HepG2 (cell line): Measurements from ENCODE around the gene ZNF683. TPM values are rescaled to one million over a fixed set of nuclear protein-coding genes. Genes with fewer than 3 reads are reported as not detected.

Experiments
- ATAC-seq: fragments of 200-7000 bp; cut with Tn5 transposase; 3 replicates; pipeline ENCODE4 v1.9.1; 2020; ENCODE audit warnings: mild to moderate bottlenecking, moderate library complexity
- BruUV-seq: library from RNA; stranded (reverse); fragments of 400-500 nt; replicated peaks from 2 replicates; lab custom pipeline; 2021; lab: Mats Ljungman, UMichigan
- CTCF ChIA-PET: fragments of 300-600 bp; formaldehyde crosslinking; extraction: SDS; loops from one replicate; lab custom pipeline; 2021; ENCODE audit warnings: low total read pairs, inconsistent platforms, low intra/inter-chr PET ratio; lab: Yijun Ruan, JAX
- POLR2A ChIA-PET: fragments of 350-600 bp; sonication (Branson Sonifier 250); formaldehyde crosslinking; loops from one replicate; lab custom pipeline; 2020; ENCODE audit warnings: antibody characterized with exemption, inconsistent platforms; lab: Yijun Ruan, JAX
- DNase-seq: peaks from one replicate; pipeline ENCODE4 v3.0.0-alpha.2; 2015; ENCODE audit warnings: low spot score
- FAIRE-seq: peaks from 3 replicates; lab custom pipeline; 2011; peaks lifted over from hg19 to GRCh38; lab: Jason Lieb, UNC
- H2AFZ ChIP-seq: one replicate; pipeline ENCODE4 v1.6.1; 2011; ENCODE audit warnings: low read length, inconsistent platforms
- H3K27ac ChIP-seq: fragments of 300-600 bp; 3 replicates; pipeline ENCODE4 v1.8.0; 2011; ENCODE audit warnings: mixed run types, mild to moderate bottlenecking, mixed read lengths, low read length, inconsistent platforms; ENCODE audit not compliant: insufficient read depth; ENCODE audit errors: extremely low read length
- H3K27me3 ChIP-seq, 2 experiments: fragments of 200-600 bp in 1 of 2; 2 replicates in 1 of 2; 3 replicates in 1 of 2; pipeline versions ENCODE4 v1.6.0 to v1.8.0; 2011; ENCODE audit warnings: low read length in 2 of 2, mild to moderate bottlenecking in 2 of 2, moderate library complexity in 2 of 2, inconsistent platforms in 1 of 2; ENCODE audit not compliant: insufficient read depth in 2 of 2, control insufficient read depth in 1 of 2
- H3K36me3 ChIP-seq, 2 experiments: fragments of 200-600 bp in 1 of 2; replicated peaks in 1 of 2; 2 replicates in 1 of 2; 3 replicates in 1 of 2; pipeline versions ENCODE4 v1.5.1 to v1.8.0; 2011; ENCODE audit warnings: low read length in 2 of 2, inconsistent platforms in 1 of 2; ENCODE audit not compliant: insufficient read depth in 2 of 2, control insufficient read depth in 1 of 2
- H3K4me1 ChIP-seq: 2 replicates; pipeline ENCODE4 v1.5.1; 2012; ENCODE audit warnings: low read length, inconsistent platforms; ENCODE audit not compliant: insufficient read depth
- H3K4me2 ChIP-seq: 2 replicates; pipeline ENCODE4 v1.6.0; 2011; ENCODE audit warnings: low read depth, low read length, inconsistent platforms
- H3K4me3 ChIP-seq, 3 experiments: fragments of 200-600 bp in 1 of 3; sonication (generic), shearing (Covaris generic) in 1 of 3; replicated peaks in 1 of 3; 2 replicates each; pipeline ENCODE4 v1.5.1; 2011 to 2016; ENCODE audit warnings: low read length in 3 of 3, inconsistent platforms in 2 of 3, low read depth in 2 of 3, mild to moderate bottlenecking in 2 of 3, control low read depth in 1 of 3, mixed read lengths in 1 of 3; ENCODE audit not compliant: insufficient read depth in 1 of 3
- H3K79me2 ChIP-seq: one replicate; pipeline ENCODE4 v1.6.1; 2011; ENCODE audit warnings: low read length, inconsistent platforms; ENCODE audit not compliant: insufficient read depth
- H3K9ac ChIP-seq: 2 replicates; pipeline ENCODE4 v1.6.0; 2011; ENCODE audit warnings: mild to moderate bottlenecking, low read depth, low read length, inconsistent platforms; ENCODE audit not compliant: insufficient read depth
- H3K9me3 ChIP-seq: 2 replicates; pipeline ENCODE4 v1.5.1; 2012; ENCODE audit warnings: mild to moderate bottlenecking, low read length
- H4K20me1 ChIP-seq: 2 replicates; pipeline ENCODE4 v1.6.0; 2011; ENCODE audit warnings: inconsistent platforms, mild to moderate bottlenecking, low read length, moderate library complexity; ENCODE audit not compliant: insufficient read depth
- MAFK ChIP-seq, 2 experiments: IDR thresholded peaks in 1 of 2; conservative IDR thresholded peaks in 1 of 2; 2 replicates each; pipeline ENCODE4 v1.6.1; 2011; ENCODE audit warnings: improper control_type of control experiment in 2 of 2, low read length in 2 of 2
- NFKBIZ ChIP-seq: IDR thresholded peaks from 2 replicates; pipeline ENCODE4 v1.6.1; 2018; ENCODE audit warnings: missing genetic modification reagents, missing compliant biosample characterization
- PITX1 ChIP-seq: sonication (generic); formaldehyde crosslinking; IDR thresholded peaks from 2 replicates; pipeline ENCODE4 v1.5.1; 2020; ENCODE audit warnings: mild to moderate bottlenecking, missing genetic modification reagents
- SETDB1 ChIP-seq: sonication (generic); formaldehyde crosslinking; IDR thresholded peaks from 2 replicates; pipeline ENCODE4 v1.5.1; 2020; ENCODE audit warnings: missing genetic modification reagents, mild to moderate bottlenecking, borderline replicate concordance
- ZFP1 ChIP-seq: IDR thresholded peaks from 2 replicates; pipeline ENCODE4 v1.6.1; 2016
- ZNF30 ChIP-seq: sonication (generic); formaldehyde crosslinking; IDR thresholded peaks from 2 replicates; pipeline ENCODE4 v1.5.0; 2020; ENCODE audit warnings: mild to moderate bottlenecking, missing genetic modification reagents
- ZNF713 ChIP-seq: sonication (generic); formaldehyde crosslinking; IDR thresholded peaks from 2 replicates; pipeline ENCODE4 v1.4.0; 2020; ENCODE audit warnings: mild to moderate bottlenecking, missing genetic modification reagents
- ZNF737 ChIP-seq: sonication (generic); formaldehyde crosslinking; IDR thresholded peaks from 2 replicates; pipeline ENCODE4 v1.5.0; 2020; ENCODE audit warnings: missing genetic modification reagents, mild to moderate bottlenecking, borderline replicate concordance
- WGBS: methylation state at CpG from one replicate; pipeline ENCODE4 v1.1.6; 2017; ENCODE audit warnings: low lambda C conversion rate; 5-methylcytosine and 5-hydroxymethylcytosine counted together
- in situ Hi-C: cut with HindIII; loops from 2 replicates; pipeline ENCODE4 v1.10.0; 2017; ENCODE audit warnings: low pct_unique_long_range_greater_than_20kb; ENCODE audit not compliant: extremely low pct_ligation_motif_present
- intact Hi-C: fragments of 100-400 bp; cut with micrococcal nuclease; formaldehyde crosslinking; loops from one replicate; pipeline ENCODE4 v1.10.0; 2022; ENCODE audit not compliant: unreplicated experiment
- polyA plus RNA-seq, 8 experiments: library from polyadenylated mRNA; depleted of rRNA in 3 of 8; stranded (reverse) in 7 of 8; unstranded in 1 of 8; fragments of >200 nt; fragmentation: Illumina TruSeq in 4 of 8; extraction: Trizol in 4 of 8; gene quantifications; 2 replicates each; pipeline versions ENCODE4 v1.2.1 to v1.2.3, GENCODE V29; 2011 to 2016; ENCODE audit warnings: low read depth in 4 of 8, missing spikeins in 1 of 8, mixed read lengths in 1 of 8; ENCODE audit not compliant: insufficient read depth in 1 of 8
- total RNA-seq, 5 experiments: library from RNA; depleted of rRNA; stranded (reverse); fragments of >200 nt; fragmentation: Illumina TruSeq; extraction: Trizol; gene quantifications; 2 replicates each; pipeline ENCODE4 v1.2.3, GENCODE V29; 2016; ENCODE audit warnings: low read depth in 1 of 5
- TF ChIP-seq, protein P1 (sequence below): sonication (generic); formaldehyde crosslinking; IDR thresholded peaks from one replicate; pipeline ENCODE4 v1.5.1; 2020; ENCODE audit warnings: mild to moderate bottlenecking, missing genetic modification reagents; ENCODE audit errors: not compliant biosample characterization
- TF ChIP-seq, protein P2 (sequence below): sonication (generic); formaldehyde crosslinking; IDR thresholded peaks from 2 replicates; pipeline ENCODE4 v1.4.0; 2020; ENCODE audit warnings: mild to moderate bottlenecking, low read depth, missing genetic modification reagents

ZNF683 gene
- total and polyA plus RNA-seq, 2 of the 13 experiments (the other 11 are each of a cell fraction or from before 2014, with no cell fraction given), result not detected

DNA sequence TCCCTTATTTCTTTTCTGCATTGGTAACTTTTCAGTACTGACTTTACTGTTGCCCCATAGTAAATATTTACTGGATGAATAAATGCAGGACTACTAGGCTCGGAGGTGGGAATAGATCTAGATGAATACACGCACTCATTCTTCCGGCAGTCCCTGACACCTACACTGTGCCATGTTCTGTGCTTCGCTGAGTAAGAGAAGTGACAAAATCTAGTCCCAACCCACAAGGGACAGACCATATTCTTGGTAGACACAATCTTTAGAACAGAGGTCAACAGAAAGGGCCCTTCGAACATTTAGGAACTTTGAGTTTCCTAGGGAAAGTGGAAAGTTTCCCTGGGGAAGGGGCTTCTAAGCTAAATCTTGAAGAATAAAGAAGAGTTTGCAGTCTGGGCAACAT lies 58.0 kb downstream of the ZNF683 start:
- H3K27ac ChIP-seq, result no peak overlapping the region
- DNase-seq, result no peak
- in situ Hi-C loops, result no loop called here
- no peak overlapping the region for H3K4me2 ChIP-seq
- H4K20me1 ChIP-seq, result no peaks in the 10 kb centered on the region
- no peak for FAIRE-seq
- H3K9ac ChIP-seq, result no peak overlapping the region
- H3K4me3 ChIP-seq, result no peak overlapping the region
- no TSS peak for BruUV-seq
- WGBS, result 62% methylated on average over 5 of the region's 5 CpGs
- no peak for ATAC-seq
- no peak overlapping the region for H2AFZ ChIP-seq
- H3K36me3 ChIP-seq, result no peaks in the 10 kb centered on the region
- no peaks in the 10 kb centered on the region for H3K27me3 ChIP-seq
- TF ChIP-seq, protein P1, sequence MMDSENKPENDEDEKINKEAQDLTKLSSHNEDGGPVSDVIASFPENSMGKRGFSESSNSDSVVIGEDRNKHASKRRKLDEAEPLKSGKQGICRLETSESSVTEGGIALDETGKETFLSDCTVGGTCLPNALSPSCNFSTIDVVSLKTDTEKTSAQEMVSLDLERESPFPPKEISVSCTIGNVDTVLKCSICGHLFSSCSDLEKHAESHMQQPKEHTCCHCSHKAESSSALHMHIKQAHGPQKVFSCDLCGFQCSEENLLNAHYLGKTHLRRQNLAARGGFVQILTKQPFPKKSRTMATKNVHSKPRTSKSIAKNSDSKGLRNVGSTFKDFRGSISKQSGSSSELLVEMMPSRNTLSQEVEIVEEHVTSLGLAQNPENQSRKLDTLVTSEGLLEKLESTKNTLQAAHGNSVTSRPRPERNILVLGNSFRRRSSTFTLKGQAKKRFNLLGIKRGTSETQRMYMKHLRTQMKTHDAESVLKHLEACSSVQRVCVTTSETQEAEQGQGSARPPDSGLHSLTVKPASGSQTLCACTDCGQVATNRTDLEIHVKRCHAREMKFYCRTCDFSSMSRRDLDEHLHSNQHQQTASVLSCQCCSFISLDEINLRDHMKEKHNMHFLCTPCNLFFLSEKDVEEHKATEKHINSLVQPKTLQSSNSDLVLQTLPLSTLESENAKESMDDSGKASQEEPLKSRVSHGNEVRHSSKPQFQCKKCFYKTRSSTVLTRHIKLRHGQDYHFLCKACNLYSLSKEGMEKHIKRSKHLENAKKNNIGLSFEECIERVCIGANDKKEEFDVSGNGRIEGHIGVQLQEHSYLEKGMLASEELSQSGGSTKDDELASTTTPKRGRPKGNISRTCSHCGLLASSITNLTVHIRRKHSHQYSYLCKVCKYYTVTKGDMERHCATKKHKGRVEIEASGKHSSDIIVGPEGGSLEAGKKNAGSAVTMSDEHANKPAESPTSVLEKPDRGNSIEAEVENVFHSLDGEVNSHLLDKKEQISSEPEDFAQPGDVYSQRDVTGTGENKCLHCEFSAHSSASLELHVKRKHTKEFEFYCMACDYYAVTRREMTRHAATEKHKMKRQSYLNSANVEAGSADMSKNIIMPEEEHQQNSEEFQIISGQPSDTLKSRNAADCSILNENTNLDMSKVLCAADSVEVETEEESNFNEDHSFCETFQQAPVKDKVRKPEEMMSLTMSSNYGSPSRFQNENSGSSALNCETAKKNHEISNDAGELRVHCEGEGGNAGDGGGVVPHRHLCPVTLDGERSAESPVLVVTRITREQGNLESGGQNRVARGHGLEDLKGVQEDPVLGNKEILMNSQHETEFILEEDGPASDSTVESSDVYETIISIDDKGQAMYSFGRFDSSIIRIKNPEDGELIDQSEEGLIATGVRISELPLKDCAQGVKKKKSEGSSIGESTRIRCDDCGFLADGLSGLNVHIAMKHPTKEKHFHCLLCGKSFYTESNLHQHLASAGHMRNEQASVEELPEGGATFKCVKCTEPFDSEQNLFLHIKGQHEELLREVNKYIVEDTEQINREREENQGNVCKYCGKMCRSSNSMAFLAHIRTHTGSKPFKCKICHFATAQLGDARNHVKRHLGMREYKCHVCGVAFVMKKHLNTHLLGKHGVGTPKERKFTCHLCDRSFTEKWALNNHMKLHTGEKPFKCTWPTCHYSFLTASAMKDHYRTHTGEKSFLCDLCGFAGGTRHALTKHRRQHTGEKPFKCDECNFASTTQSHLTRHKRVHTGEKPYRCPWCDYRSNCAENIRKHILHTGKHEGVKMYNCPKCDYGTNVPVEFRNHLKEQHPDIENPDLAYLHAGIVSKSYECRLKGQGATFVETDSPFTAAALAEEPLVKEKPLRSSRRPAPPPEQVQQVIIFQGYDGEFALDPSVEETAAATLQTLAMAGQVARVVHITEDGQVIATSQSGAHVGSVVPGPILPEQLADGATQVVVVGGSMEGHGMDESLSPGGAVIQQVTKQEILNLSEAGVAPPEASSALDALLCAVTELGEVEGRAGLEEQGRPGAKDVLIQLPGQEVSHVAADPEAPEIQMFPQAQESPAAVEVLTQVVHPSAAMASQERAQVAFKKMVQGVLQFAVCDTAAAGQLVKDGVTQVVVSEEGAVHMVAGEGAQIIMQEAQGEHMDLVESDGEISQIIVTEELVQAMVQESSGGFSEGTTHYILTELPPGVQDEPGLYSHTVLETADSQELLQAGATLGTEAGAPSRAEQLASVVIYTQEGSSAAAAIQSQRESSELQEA (CRISPR knock-in tag), result no peak
- no peak for TF ChIP-seq SETDB1 (CRISPR knock-in tag)
- no peak for TF ChIP-seq ZNF30 (CRISPR knock-in tag)
- TF ChIP-seq, protein P2, sequence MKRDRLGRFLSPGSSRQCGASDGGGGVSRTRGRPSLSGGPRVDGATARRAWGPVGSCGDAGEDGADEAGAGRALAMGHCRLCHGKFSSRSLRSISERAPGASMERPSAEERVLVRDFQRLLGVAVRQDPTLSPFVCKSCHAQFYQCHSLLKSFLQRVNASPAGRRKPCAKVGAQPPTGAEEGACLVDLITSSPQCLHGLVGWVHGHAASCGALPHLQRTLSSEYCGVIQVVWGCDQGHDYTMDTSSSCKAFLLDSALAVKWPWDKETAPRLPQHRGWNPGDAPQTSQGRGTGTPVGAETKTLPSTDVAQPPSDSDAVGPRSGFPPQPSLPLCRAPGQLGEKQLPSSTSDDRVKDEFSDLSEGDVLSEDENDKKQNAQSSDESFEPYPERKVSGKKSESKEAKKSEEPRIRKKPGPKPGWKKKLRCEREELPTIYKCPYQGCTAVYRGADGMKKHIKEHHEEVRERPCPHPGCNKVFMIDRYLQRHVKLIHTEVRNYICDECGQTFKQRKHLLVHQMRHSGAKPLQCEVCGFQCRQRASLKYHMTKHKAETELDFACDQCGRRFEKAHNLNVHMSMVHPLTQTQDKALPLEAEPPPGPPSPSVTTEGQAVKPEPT (CRISPR knock-in tag), result no peak
- no peak for TF ChIP-seq NFKBIZ
- TF ChIP-seq ZNF713, result no peak
- TF ChIP-seq ZFP1, result no peak
- no peak for TF ChIP-seq PITX1
- TF ChIP-seq ZNF737 (CRISPR knock-in tag), result no peak
- no peak for TF ChIP-seq MAFK (conservative IDR thresholded peaks at IDR 0.05 in 1 of 2, IDR thresholded peaks at IDR 0.05 in 1 of 2; ENCODE audit: low read length in 2 of 2)
- intact Hi-C loops, result no loop called here
- H3K9me3 ChIP-seq, result no peaks in the 10 kb centered on the region
- POLR2A ChIA-PET, result no interaction called here
- peaks cover 15% of the 10 kb centered on the region; the same call in 1 of the 2 replicates for H3K4me1 ChIP-seq
- CTCF ChIA-PET, result no interaction called here
- no peaks in the 10 kb centered on the region for H3K79me2 ChIP-seq
